Endothelial cell of umbilical vein (primary cell): ENCODE measurements around the gene CCDC142. TPM values are rescaled to one million over a fixed set of nuclear protein-coding genes. Genes with fewer than 3 reads are reported as not detected.

Experiments used
- BruUV-seq: library from RNA; stranded (reverse); fragments of 400-500 nt; replicated peaks from 2 replicates; lab custom pipeline; 2021; lab: Mats Ljungman, UMichigan
- CTCF ChIA-PET: fragments of 300-600, 350-600 bp; sonication (Branson Sonifier 250); formaldehyde crosslinking; loops from one replicate; lab custom pipeline; 2021; ENCODE audit warnings: antibody characterized with exemption, inconsistent platforms; lab: Charles Lee
- POLR2A ChIA-PET: fragments of 300-600, 350-600 bp; sonication (Branson Sonifier 250); formaldehyde crosslinking; loops from one replicate; lab custom pipeline; 2021; ENCODE audit warnings: antibody characterized with exemption, inconsistent platforms; lab: Charles Lee
- DNase-seq: peaks from one replicate; pipeline ENCODE4 v3.0.0-alpha.2; 2011; ENCODE audit warnings: low read depth, low spot score
- FAIRE-seq: peaks from 2 replicates; lab custom pipeline; 2011; peaks lifted over from hg19 to GRCh38; lab: Jason Lieb, UNC
- H2AFZ ChIP-seq: 2 replicates; pipeline ENCODE4 v1.6.0; 2012; ENCODE audit warnings: low read depth, low read length, control low read depth, inconsistent platforms
- H3K27ac ChIP-seq: 2 replicates; pipeline ENCODE4 v1.5.1; 2011; ENCODE audit warnings: low read depth, mild to moderate bottlenecking, control low read depth, low read length, moderate library complexity; ENCODE audit not compliant: insufficient read depth
- H3K27me3 ChIP-seq, 2 experiments: 2 replicates each; pipeline versions ENCODE4 v1.6.0 to v1.6.1; 2011; ENCODE audit warnings: low read length in 2 of 2, mixed read lengths in 1 of 2; ENCODE audit not compliant: control insufficient read depth in 2 of 2, insufficient read depth in 2 of 2
- H3K36me3 ChIP-seq, 2 experiments: 2 replicates in 1 of 2; 3 replicates in 1 of 2; pipeline ENCODE4 v1.5.1; 2011; ENCODE audit warnings: low read length in 2 of 2, mild to moderate bottlenecking in 1 of 2, moderate library complexity in 1 of 2; ENCODE audit not compliant: control insufficient read depth in 2 of 2, insufficient read depth in 2 of 2; ENCODE audit errors: extremely low read depth in 1 of 2
- H3K4me1 ChIP-seq: 3 replicates; pipeline ENCODE4 v1.5.1; 2011; ENCODE audit warnings: mild to moderate bottlenecking, low read length; ENCODE audit not compliant: control insufficient read depth, insufficient read depth; ENCODE audit errors: extremely low read depth
- H3K4me2 ChIP-seq: 2 replicates; pipeline ENCODE4 v1.6.1; 2011; ENCODE audit warnings: low read length, control low read depth, mixed read lengths; ENCODE audit not compliant: insufficient read depth
- H3K4me3 ChIP-seq, 3 experiments: fragments of 200-600 bp in 1 of 3; sonication (generic), shearing (Covaris generic) in 1 of 3; replicated peaks in 1 of 3; 2 replicates each; pipeline ENCODE4 v1.5.1; 2011 to 2016; ENCODE audit warnings: control low read depth in 3 of 3, low read length in 3 of 3, mild to moderate bottlenecking in 2 of 3, inconsistent platforms in 1 of 3, low read depth in 1 of 3, moderate library complexity in 1 of 3; ENCODE audit not compliant: insufficient read depth in 1 of 3
- H3K79me2 ChIP-seq: 2 replicates; pipeline ENCODE4 v1.6.0; 2012; ENCODE audit warnings: low read length, inconsistent platforms; ENCODE audit not compliant: control insufficient read depth, insufficient read depth
- H3K9ac ChIP-seq: replicated peaks from 2 replicates; pipeline ENCODE3; 2011; ENCODE audit warnings: low read length, control low read depth; ENCODE audit not compliant: insufficient read depth; ENCODE audit errors: extremely low read depth
- H3K9me1 ChIP-seq: replicated peaks from 3 replicates; pipeline ENCODE4 v1.6.0; 2011; ENCODE audit warnings: mild to moderate bottlenecking, low read length; ENCODE audit not compliant: control insufficient read depth, insufficient read depth; ENCODE audit errors: extremely low read depth
- H3K9me3 ChIP-seq: replicated peaks from 2 replicates; pipeline ENCODE4 v1.5.1; 2012; ENCODE audit warnings: low read length, inconsistent platforms; ENCODE audit not compliant: control insufficient read depth, insufficient read depth
- H4K20me1 ChIP-seq: replicated peaks from 2 replicates; pipeline ENCODE3; 2011; ENCODE audit warnings: mild to moderate bottlenecking, low read length; ENCODE audit not compliant: control insufficient read depth, insufficient read depth; ENCODE audit errors: extremely low read depth
- CTCF ChIP-seq, 2 donors: IDR thresholded peaks; 1 replicate in 1 of 2; 2 replicates in 1 of 2; pipeline ENCODE4 v1.5.1; 2011; ENCODE audit warnings: low read length in 2 of 2, mild to moderate bottlenecking in 2 of 2, moderate library complexity in 2 of 2, control low read depth in 1 of 2, inconsistent platforms in 1 of 2, low read depth in 1 of 2; ENCODE audit not compliant: insufficient read depth in 1 of 2; ENCODE audit errors: extremely low read depth in 1 of 2
- EZH2 ChIP-seq: IDR thresholded peaks from 2 replicates; pipeline ENCODE4 v1.6.1; 2012; ENCODE audit warnings: borderline replicate concordance, low read depth, mild to moderate bottlenecking, moderate library complexity, low read length, inconsistent platforms; ENCODE audit not compliant: severe bottlenecking
- FOS ChIP-seq: IDR thresholded peaks from 2 replicates; pipeline ENCODE4 v1.6.1; 2011; ENCODE audit warnings: mild to moderate bottlenecking, low read length, moderate library complexity, borderline replicate concordance; ENCODE audit not compliant: insufficient read depth
- GATA2 ChIP-seq: IDR thresholded peaks from 2 replicates; pipeline ENCODE4 v1.7.0; 2011; ENCODE audit warnings: low read depth, mild to moderate bottlenecking, moderate library complexity, mixed read lengths, low read length; ENCODE audit not compliant: insufficient read length, insufficient read depth
- JUN ChIP-seq: IDR thresholded peaks from 2 replicates; pipeline ENCODE4 v1.6.1; 2011; ENCODE audit warnings: borderline replicate concordance, low read depth; ENCODE audit not compliant: insufficient read length, insufficient read depth
- MAX ChIP-seq: IDR thresholded peaks from 2 replicates; pipeline ENCODE4 v1.6.1; 2011; ENCODE audit not compliant: insufficient read depth, insufficient read length
- MYC ChIP-seq: IDR thresholded peaks from one replicate; pipeline ENCODE4 v1.6.1; 2011; ENCODE audit warnings: mild to moderate bottlenecking, low read depth, low read length
- POLR2A ChIP-seq: IDR thresholded peaks from 2 replicates; pipeline ENCODE4 v1.6.1; 2012; ENCODE audit warnings: low read depth, mild to moderate bottlenecking, control low read depth, low read length
- POLR2AphosphoS5 ChIP-seq: IDR thresholded peaks from 2 replicates; pipeline ENCODE4 v1.6.1; 2012; ENCODE audit warnings: low read depth, mild to moderate bottlenecking, control low read depth, low read length, moderate library complexity; ENCODE audit not compliant: insufficient read depth
- dilution Hi-C: fragments of 300-500 bp; cut with MboI; formaldehyde crosslinking; loops from one replicate; pipeline ENCODE4 v1.15.0; 2019; ENCODE audit warnings: low sequenced_read_pairs; ENCODE audit not compliant: extremely low pct_ligation_motif_present
- intact Hi-C: fragments of 100-400 bp; cut with micrococcal nuclease; formaldehyde crosslinking; loops from one replicate; pipeline ENCODE4 v1.10.0; 2022
- polyA plus RNA-seq, 4 experiments: library from polyadenylated mRNA; depleted of rRNA in 3 of 4; stranded (reverse) in 3 of 4; unstranded in 1 of 4; fragments of >200 nt; gene quantifications; 2 replicates each; pipeline versions ENCODE4 v1.2.1 to v1.2.3, GENCODE V29; 2011 to 2012; ENCODE audit warnings: missing spikeins in 1 of 4
- total RNA-seq: library from RNA; stranded (reverse); gene quantifications from 2 replicates; pipeline ENCODE4 v1.2.3, GENCODE V29; 2021

The CCDC142 gene
- total and polyA plus RNA-seq, 2 donors (not counting 3 experiments of a cell fraction or from before 2014, with no cell fraction given) = 12.8 to 23.8 TPM

GRCh38 chr2:74528600-74529356, 46.0 kb upstream of the CCDC142 start:
- Histone ChIP-seq H3K27me3 (no peaks in the 10 kb centered on the region), H3K4me2 (peak overlapping the region; percentile 89), H3K9me3 (no peaks in the 10 kb centered on the region), H3K4me1 (peaks cover 20% of the 10 kb centered on the region), H3K79me2 (peaks cover 19% of the 10 kb centered on the region), H4K20me1 (no peaks in the 10 kb centered on the region), H3K9me1 (no peaks in the 10 kb centered on the region), H3K27ac (peak overlapping the region; percentile 74), H3K36me3 (peaks cover 6 to 26% of the 10 kb centered on the region in 2 experiments), H3K9ac (peak overlapping the region; percentile 78), H2AFZ (peak overlapping the region; percentile 84), H3K4me3 (peak overlapping the region; percentile 65 to 90 (median 81))
- FAIRE-seq (no peak), DNase-seq (no peak)
- dilution Hi-C loops (no loop called here), intact Hi-C loops (loop anchor here (1.0 to 2.0 kb wide), 9 partner anchors 12 to 792 kb away; partner anchors contain the start of genes DOK1, INO80B, PCGF1 and TPRKB)
- TF ChIP-seq POLR2AphosphoS5 = no peak
- no peak for TF ChIP-seq MYC
- no peak for TF ChIP-seq POLR2A
- no peak for TF ChIP-seq CTCF (IDR thresholded peaks at IDR 0.05; ENCODE audit: extremely low read depth in 1 of 2, insufficient read depth in 1 of 2, low read depth in 1 of 2, low read length in 2 of 2)
- no peak for TF ChIP-seq MAX
- TF ChIP-seq EZH2 = no peak
- no peak for TF ChIP-seq GATA2
- TF ChIP-seq JUN = no peak
- TF ChIP-seq FOS = no peak
- ChIA-PET CTCF (interaction anchor here (1.5 to 5.2 kb wide), 3 partner anchors 22 to 58 kb away, joined by 5 to 82 read pairs (median 5); partner anchors contain the start of genes CCDC142 and TTC31), POLR2A (interaction anchor here (0.6 to 1.2 kb wide), 3 partner anchors 14 to 30 kb away, joined by 3 to 5 read pairs (median 3); partner anchors contain the start of genes LBX2 and TLX2)
- BruUV-seq = TSS peak; percentile 61
